Peyer's patch (tissue), 4 donors: ENCODE data around the gene EVC2.

Experiments used
- CTCF ChIP-seq, 6 experiments: fragments of 450-650 bp in 4 of 6; fragments of 200-600 bp in 2 of 6; sonication (generic) in 1 of 6; IDR thresholded peaks; one replicate each; pipeline ENCODE4 v1.5.1; 2017 to 2019; ENCODE audit warnings: antibody characterized with exemption in 6 of 6, mild to moderate bottlenecking in 3 of 6, moderate library complexity in 1 of 6
- POLR2A ChIP-seq, 2 donors: fragments of 450-650 bp; IDR thresholded peaks; one replicate each; pipeline ENCODE4 v1.5.1; 2017; ENCODE audit warnings: antibody characterized with exemption in 2 of 2, mild to moderate bottlenecking in 2 of 2, moderate library complexity in 2 of 2

- no peak for TF ChIP-seq POLR2A (IDR thresholded peaks at IDR 0.05)
- TF ChIP-seq CTCF (IDR thresholded peaks at IDR 0.05) = no peak
These were observed 993 bp downstream of the EVC2 start for GRCh38 chr4:5707366-5707765.
